HG03103 (cell line): ENCODE results near the gene NUDT14.

Experiments used
- ATAC-seq: cut with Tn5 transposase; IDR thresholded peaks from one replicate; pipeline ENCODE4 v1.9.1; 2021; ENCODE audit warnings: low read depth; ENCODE audit not compliant: unreplicated experiment

Gene NUDT14

GRCh38 chr14:105178069-105178867, 2.8 kb downstream of the NUDT14 start:
- no peak for ATAC-seq

DNA sequence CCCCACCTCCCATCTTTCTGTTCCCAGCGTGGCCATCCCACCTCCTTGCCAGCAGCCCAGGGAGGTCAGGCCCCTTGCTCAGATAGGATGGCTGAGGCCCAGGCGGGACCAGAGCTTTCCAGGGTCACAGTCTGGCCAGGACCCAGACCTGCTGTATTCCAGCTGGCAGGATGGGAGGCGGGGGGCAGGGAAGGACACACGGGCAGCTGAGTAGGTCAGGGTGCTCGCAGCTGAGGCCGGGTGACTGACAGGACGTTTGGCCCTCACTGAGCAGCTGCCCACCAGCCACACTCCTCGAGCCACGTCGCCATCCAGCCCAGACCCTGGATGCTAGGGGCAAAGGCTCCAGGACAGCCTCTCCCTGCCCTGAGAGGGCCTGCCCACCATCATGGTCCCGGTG, 4.0 kb downstream of the NUDT14 start:
- ATAC-seq = no peak

GRCh38 chr14:105176513-105176912, 4.6 kb downstream of the NUDT14 start:
- no peak for ATAC-seq

DNA sequence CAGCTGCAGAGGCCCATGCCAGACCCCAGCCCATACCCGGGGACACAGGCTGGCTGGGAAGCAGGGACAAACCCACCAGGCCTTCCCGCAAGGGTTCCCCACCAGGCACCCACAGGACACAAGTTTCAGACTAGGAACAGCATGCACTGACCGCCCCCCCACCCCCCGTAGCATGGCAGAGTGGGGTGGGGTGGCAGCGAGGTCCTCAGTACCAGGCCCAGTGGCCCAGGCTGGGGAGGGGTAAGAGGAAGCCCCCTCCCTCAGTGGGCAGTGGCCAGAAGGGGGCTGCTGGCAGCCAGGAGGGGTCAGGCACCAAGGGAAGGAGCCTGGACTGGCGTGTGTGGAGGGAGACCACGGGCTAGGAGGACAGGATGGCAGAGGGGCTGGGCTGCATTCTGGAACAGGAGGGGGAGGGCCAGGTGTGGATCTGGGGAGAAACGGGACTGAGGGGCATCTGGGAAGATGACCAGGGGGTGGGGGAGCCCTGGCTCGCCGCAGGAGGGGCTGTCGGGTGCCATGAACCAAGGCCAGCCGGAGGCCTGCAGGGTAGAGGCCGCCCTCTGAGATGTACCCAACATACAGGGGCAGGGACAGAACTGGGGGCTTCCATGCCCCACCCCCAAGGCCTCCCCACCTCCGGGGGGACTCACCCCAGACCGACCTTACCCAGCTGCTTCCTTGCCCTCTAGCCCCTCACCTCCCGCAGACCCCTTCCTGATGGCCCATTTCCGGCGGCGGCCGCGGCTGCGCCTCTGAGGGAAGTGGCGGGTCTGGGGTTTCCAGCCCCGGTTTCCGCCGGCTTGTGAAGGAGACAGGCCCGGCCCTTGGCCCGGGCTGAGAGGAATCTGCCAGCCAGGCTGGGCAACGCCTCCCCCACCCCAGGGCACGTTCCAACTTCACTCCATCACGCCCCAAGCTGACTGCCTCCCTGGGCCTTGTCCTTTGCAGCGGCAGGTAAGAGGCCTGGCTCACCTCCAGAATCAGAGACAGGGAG, 6.9 kb downstream of the NUDT14 start:
- ATAC-seq = no peak

DNA sequence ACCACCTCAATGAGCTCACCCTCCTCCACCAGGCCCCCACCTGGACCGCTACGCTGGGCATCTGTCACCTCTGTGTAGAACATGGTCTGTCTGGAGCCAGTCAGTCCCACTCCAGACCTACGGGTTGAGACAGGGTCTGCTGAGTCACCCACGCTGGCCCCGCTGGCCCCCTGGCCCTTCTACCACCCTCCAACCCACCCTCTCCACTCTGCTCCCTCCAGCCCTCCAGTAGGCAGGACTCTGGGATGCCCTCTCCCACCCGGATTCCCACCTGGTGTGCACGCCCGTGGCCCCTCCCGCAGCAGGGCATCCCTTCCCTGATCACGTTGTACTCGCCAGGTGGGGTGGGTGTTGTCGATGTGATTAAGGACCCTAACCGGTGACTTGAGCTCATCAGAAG, 8.0 kb downstream of the NUDT14 start:
- ATAC-seq = no peak

DNA sequence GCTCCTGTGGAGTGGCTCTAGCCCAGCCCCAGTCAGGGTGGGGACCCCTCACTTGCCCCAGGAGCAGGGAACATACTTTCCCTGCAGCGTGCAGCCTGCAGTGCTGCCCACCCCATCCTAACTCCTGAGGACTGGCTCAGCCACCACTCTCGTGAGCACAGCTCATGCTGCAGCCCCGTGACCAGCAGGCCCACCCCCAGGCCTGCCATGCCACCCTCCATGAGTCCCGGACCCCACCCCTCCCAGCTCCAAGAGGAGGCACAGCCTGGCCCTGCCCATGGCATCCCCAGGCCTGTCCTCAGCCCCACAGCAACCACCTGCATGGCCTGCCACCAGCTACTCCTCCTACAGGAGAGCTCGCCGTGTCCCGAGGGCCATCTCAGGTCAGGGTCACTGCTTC, 8.6 kb downstream of the NUDT14 start:
- no peak for ATAC-seq

GRCh38 chr14:105171004-105171673, 10.0 kb downstream of the NUDT14 start:
- ATAC-seq = no peak

DNA sequence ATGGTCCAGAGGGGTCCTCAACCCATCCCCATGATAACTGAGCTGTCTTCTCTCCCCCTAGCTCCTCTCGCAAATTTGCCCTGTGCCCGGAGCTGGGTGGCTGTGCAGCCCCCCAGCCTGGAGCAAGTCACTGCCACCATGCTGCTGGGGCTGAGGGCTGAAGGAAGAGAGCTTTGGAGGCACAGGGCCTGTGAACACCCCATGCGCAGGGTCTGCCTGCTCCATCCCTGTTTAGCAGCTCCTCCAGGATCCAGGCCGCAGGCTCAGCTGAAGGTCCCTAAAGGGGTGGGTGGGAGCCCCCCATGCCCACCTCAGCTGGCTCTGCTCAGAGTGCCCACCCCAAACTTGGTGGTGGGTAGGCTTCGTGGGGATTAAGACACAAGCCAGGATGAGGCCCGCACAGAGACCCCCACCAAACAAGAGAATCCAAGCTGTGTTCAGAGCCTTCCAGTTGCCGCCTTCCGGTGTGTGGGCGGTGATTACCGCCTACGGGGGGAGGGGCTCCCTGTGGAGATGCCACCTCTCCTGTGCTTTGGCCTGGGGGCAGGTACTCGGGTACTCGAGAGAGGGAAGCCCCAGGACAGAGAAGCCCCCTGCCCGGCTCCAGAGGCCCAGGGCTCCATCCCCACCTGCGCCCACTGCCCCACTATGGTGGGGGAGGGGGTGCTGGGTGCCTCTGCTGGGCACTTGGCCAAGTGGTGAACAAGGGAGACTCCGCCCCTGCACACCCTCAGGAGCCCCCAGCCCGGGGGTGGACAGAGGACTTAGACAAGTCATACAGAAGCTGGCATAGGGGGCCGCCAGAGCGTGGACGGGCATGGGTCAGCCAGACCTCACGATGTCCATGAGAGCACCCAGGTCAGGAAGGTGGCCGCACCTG, 11.1 kb downstream of the NUDT14 start:
- ATAC-seq = no peak

- no peak for ATAC-seq
Measured at GRCh38 chr14:105168979-105169507, 12.1 kb downstream of the NUDT14 start.

DNA sequence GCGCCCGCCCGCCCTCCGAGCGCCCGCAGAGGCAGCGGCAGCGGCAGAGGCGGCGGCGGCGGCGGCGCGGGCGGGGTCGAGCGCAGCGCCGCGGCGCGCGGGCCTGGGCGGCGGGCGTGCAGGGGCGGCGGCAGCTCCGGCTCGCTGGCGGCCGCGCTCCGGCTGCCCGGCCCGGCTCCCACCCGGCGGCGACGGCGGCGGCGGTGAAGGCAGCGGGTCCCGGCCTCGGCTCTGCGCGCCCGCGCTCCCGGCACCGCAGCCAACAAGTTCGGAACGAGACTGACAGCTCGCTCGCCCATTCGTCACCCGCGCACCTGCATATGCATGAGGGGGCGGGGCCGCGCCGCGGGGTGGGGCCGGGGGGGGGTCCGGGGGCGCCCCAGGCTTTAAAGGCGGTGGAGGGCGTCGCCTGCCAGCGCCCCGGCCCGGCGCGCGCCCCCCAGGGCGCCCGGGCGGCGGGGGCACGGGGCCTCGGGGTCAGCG, 12.6 kb downstream of the NUDT14 start, which contains the start of gene JAG2:
JAG2 (minus strand) TSS at position 281 of the 483 bp plus-strand sequence. CDS start 356 bp downstream, outside the sequence.
- no peak for ATAC-seq

DNA sequence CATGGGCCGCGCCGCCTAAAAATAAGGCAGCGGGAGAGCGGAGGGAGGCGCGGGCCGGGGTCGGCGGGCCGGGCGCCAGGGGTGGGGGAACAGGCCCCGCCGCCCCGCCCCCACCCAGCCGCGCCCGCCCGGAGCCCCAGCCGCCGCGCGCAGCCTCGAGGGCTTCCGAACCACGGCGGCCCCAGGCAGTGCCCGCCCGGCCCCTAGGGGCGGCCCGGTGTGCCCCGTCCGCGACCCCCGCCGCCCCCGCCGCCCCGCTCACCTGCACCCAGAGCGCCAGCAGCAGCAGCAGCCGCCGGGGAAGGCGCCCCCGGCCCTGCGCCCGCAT, 13.1 kb downstream of the NUDT14 start:
- ATAC-seq = no peak

DNA sequence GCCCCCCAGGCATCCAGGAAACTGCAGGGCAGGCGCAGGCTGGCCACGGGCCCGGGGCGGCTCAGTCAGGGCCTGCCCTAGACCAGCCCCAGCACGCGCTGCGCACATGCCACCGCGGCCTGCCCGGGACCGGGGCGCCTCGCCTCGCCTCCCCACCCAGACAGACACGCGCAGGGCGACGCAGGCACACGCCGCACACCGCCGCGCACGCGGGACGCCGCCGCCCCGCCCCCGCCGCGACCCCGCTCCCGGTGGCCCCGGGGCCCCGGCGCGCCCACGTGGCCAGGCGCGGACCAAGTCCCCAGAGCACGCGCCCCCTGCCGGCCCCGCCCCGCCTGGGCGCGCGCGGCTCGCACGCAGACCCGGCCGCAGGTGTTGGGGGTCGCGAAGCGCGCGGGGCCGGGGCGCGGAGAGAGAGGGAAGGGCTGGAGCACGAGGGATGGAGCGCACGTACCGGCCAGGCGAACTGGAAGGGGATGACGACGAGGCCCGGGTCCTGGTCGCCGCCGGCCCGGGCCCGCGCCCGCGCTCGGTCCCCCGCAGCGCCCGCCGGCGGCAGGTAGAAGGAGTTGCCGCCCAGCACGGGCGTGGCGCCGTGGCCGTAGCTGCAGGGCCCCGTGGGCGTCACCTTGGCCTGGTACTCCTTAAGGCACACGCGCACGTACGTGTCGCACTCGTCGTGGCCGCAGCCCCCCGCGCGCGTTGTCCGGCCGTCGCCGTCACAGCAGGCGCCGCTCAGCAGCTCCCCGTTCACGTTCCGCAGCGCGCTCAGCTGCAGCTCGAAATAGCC, 13.6 kb downstream of the NUDT14 start:
- ATAC-seq = no peak

- no peak for ATAC-seq
Measured at GRCh38 chr14:105166571-105167302, 14.4 kb downstream of the NUDT14 start.

DNA sequence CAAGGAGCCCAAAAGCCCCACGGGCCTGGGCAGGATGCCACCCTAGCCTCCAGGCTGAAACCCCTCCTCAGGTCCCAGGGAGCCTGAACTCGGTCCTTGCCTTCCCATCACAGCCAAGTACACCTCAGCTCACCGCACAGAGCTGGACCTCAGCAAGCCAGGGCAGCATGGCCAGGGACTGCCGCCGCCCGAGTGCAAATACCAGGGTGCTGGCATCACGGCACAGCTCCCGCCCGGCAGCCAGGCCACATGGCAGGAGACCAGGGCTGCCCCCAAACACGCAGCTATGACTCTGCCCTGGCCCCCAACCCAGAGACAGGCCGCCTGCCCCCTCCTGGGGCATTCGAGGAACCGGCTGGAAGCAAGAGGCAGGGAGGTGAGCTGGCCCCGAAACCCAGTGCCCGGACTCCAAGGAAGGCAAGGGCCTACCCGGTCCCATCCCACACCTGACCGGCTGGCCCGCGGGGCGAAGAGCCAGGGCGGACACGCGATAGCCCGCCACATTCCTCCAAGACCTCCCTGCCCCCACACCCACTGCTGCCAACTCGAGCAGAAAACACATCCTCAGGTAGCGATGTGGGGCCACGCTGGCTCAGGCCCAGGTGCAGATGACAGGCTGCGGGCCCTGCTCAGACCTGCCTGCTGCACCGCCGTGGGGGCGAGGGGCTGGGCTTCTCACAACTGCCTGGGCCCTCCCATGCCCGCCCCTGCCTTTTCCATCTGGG, 15.2 kb downstream of the NUDT14 start:
- no peak for ATAC-seq

GRCh38 chr14:105165134-105165704, 15.9 kb downstream of the NUDT14 start:
- ATAC-seq = no peak

GRCh38 chr14:105163040-105163742, 17.9 kb downstream of the NUDT14 start:
- ATAC-seq = no peak

DNA sequence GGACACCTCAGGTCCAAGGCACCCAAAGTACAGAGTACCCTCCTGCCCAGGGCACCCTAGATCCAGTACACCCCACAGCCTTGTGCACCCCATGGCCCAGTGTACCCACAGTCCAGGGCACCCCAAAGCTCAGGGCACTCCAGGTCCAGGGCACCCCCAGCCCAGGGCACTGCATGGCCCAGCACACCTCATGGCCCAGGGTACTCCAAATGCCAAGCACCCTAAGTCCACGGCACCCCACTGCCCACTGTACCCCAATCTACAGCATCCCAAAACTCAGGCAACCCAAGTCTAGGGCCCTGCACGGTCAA, 18.5 kb downstream of the NUDT14 start:
- ATAC-seq = no peak
